ENCODE data around the gene HTRA3.

HTRA3 gene

GRCh38 chr4:8306511-8307021 is 37.0 kb downstream of the HTRA3 start:
- Mint-ChIP-seq H3K4me1 (peaks cover 9% of the 10 kb centered on the region), H3K27ac (no peak overlapping the region), H3K4me3 (no peak overlapping the region), H3K9me3 (peaks cover 8% of the 10 kb centered on the region), H3K27me3 (ENCODE audit: low read depth) (peaks cover 15% of the 10 kb centered on the region), H3K36me3 (ENCODE audit: low read depth) (peaks cover 10% of the 10 kb centered on the region)
- TF ChIP-seq CTCF (IDR thresholded peaks at IDR 0.05; ENCODE audit: unreplicated experiment in 3 of 3), result no peak

GRCh38 chr4:8307121-8307520 is 37.6 kb downstream of the HTRA3 start:
- H3K9me3 Mint-ChIP-seq, result peaks cover 9% of the 10 kb centered on the region
- H3K36me3 Mint-ChIP-seq (ENCODE audit: low read depth), result peaks cover 10% of the 10 kb centered on the region
- no peak overlapping the region for H3K27ac Mint-ChIP-seq
- no peak for TF ChIP-seq CTCF (IDR thresholded peaks at IDR 0.05; ENCODE audit: unreplicated experiment in 3 of 3)
- peaks cover 9% of the 10 kb centered on the region for H3K4me1 Mint-ChIP-seq
- peaks cover 15% of the 10 kb centered on the region for H3K27me3 Mint-ChIP-seq (ENCODE audit: low read depth)
- no peak overlapping the region for H3K4me3 Mint-ChIP-seq

GRCh38 chr4:8307714-8308113 is 38.2 kb downstream of the HTRA3 start:
- Mint-ChIP-seq H3K27ac (no peak overlapping the region), H3K27me3 (ENCODE audit: low read depth) (peaks cover 15% of the 10 kb centered on the region), H3K4me1 (peaks cover 9% of the 10 kb centered on the region), H3K9me3 (peaks cover 10% of the 10 kb centered on the region), H3K36me3 (ENCODE audit: low read depth) (peaks cover 7% of the 10 kb centered on the region), H3K4me3 (no peak overlapping the region)
- no peak for TF ChIP-seq CTCF (IDR thresholded peaks at IDR 0.05; ENCODE audit: unreplicated experiment in 3 of 3)

GRCh38 chr4:8308144-8308543 is 38.6 kb downstream of the HTRA3 start:
- H3K27ac Mint-ChIP-seq, result no peak overlapping the region
- peaks cover 12% of the 10 kb centered on the region for H3K9me3 Mint-ChIP-seq
- peaks cover 4% of the 10 kb centered on the region for H3K36me3 Mint-ChIP-seq (ENCODE audit: low read depth)
- TF ChIP-seq CTCF (IDR thresholded peaks at IDR 0.05; ENCODE audit: unreplicated experiment in 3 of 3), result no peak
- H3K4me3 Mint-ChIP-seq, result no peak overlapping the region
- H3K4me1 Mint-ChIP-seq, result peaks cover 9% of the 10 kb centered on the region
- peaks cover 15% of the 10 kb centered on the region for H3K27me3 Mint-ChIP-seq (ENCODE audit: low read depth)

GRCh38 chr4:8308856-8309771 is 39.6 kb downstream of the HTRA3 start:
- peaks cover 9% of the 10 kb centered on the region for H3K4me1 Mint-ChIP-seq
- TF ChIP-seq CTCF (IDR thresholded peaks at IDR 0.05; ENCODE audit: unreplicated experiment in 3 of 3), result no peak

More at GRCh38 chr4:8308856-8309771, 39.6 kb downstream of the HTRA3 start:
- Mint-ChIP-seq H3K9me3 (peaks cover 19% of the 10 kb centered on the region), H3K27ac (no peak overlapping the region), H3K27me3 (ENCODE audit: low read depth) (peaks cover 15% of the 10 kb centered on the region), H3K4me3 (no peak overlapping the region), H3K36me3 (ENCODE audit: low read depth) (peaks cover 3% of the 10 kb centered on the region)

Data from nephron (organoid).